Right lung (tissue), 5 donors: Measurements from ENCODE around the gene TGFBR1. TPM values are rescaled to one million over a fixed set of nuclear protein-coding genes. Genes with fewer than 3 reads are reported as not detected.
"Not testable (repeated sequence)": the region's sequence is repeated elsewhere in the genome, so short reads cannot be mapped to it uniquely, and the experiment has no call there.

ENCODE experiments used
- DNase-seq, 2 donors: peaks; one replicate each; pipeline ENCODE4 v3.0.0-alpha.2; 2013
- polyA plus RNA-seq, 5 donors: library from polyadenylated mRNA; unstranded; fragments of 120-200 nt; gene quantifications; one replicate each; pipeline versions ENCODE4 v1.2.1 to v1.2.3, GENCODE V29; 2013; ENCODE audit warnings: inconsistent platforms in 1 of 5, low replicate concordance in 1 of 5; ENCODE audit not compliant: insufficient read length in 5 of 5, insufficient read depth in 1 of 5

Gene TGFBR1
- polyA plus RNA-seq, 5 donors, result 26.9 to 46.5 (median 36.8) TPM

DNA sequence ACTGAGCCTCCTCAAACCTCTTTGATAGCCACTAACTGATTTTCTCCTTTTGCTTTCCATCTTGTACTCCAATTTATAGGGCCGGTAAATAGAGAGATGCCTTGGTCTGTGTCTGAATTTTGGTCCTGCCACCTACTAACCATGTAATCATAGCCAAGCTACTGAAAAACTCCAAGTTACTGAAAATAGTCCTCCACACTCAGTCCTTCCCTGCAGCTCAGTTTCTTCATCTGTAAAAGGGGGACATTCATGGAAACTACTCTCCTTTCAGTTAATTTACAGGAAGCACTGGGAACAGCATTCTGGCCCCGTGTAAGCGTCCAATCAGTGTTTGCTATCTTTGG lies 30.0 kb upstream of the TGFBR1 start:
- no peak for DNase-seq

GRCh38 chr9:99075246-99075912 lies 29.5 kb upstream of the TGFBR1 start:
- no peak for DNase-seq

DNA sequence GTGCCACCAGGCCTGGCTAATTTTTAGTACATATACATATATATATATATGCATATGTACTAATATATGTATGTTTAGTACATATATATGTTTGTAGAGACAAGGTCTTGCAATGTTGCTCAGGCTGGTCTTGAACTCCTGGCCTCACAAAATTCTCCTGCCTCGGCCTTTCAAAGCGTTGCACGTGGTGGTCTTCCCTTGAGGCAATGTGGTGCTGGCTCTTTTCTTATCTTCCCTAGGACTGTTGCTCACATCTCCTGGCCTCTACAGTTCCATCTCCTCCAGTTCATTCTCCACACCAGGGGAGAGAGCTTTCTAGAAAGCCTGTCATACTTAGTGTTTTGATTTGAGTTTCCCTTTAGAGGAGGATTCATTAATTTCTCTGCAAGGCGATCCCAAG lies 28.9 kb upstream of the TGFBR1 start:
- no peak for DNase-seq

DNA sequence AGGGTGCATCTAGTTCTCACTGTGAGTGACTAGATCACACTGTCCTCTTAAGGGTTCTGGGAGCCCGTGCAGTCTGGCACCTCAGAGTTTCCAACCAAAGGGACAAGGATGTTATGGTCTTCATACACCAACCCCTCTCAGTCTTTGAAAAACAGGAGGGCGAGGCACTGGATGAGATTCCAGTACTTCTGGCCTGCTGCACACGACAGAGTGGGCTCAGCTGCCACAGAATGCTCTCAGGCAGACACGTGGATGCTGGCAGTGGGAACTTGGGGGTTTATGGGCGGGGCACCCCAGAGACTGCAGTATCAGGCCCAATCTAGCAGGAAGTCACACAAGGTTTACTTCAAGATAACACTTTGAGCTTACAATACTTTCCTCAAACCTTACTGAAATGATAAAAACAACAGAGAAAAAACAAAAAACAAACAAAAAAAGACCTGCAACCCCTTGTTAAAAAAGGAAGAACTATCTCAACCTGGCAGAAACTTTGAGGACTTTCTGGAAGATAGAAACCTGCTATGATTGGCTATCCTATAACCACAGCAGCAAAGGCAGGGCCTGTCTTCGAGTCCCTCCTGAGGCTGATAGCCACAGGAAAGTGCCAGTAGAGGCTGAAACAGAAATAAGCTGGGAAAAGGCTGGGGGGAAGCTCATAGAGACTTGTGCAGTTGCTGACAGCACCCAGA lies 28.3 kb upstream of the TGFBR1 start:
- no peak for DNase-seq

GRCh38 chr9:99078717-99079116 lies 26.2 kb upstream of the TGFBR1 start:
- DNase-seq, result no peak

DNA sequence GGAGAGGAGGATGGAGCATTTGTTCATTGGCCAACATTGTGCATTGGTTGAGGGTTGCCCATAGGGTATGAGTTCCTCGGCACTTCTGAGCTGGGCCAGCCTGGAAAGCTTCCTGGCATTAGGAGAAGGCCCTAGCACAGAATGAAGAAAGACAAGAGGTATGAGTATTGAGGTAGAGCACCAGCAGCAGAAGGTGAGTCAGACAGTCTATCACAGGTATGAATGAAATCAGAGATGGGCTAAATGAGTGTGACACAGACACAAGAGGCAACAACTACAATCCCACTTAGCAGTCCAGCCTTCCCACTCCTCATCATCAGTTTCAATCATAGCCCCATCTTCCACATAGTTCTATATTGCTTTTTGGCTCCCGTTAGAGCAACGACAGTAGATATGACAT lies 25.4 kb upstream of the TGFBR1 start:
- DNase-seq, result no peak

GRCh38 chr9:99083051-99083450 lies 21.9 kb upstream of the TGFBR1 start:
- DNase-seq, result no peak

- DNase-seq, result no peak
Measured at GRCh38 chr9:99085949-99086948, 18.7 kb upstream of the TGFBR1 start.

DNA sequence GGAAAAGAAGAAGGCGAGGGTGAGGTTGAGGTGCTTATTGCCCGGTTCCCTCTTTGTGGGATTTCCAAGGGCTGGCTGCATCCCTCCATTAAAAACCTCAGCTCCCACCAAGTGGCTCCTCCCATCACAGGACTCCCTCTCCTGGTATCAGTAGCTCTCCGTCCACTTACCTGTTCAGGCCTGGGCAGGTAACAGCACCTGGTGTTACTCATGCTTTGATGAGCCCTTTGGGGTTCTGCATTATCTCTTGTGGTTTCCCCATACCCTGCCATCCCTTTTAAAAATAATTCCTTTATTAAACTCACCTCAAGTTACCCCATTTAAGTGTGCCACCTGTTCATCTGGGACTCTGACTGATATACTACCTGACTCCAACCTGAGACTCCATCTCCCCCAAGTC lies 17.5 kb upstream of the TGFBR1 start:
- DNase-seq, result no peak

DNA sequence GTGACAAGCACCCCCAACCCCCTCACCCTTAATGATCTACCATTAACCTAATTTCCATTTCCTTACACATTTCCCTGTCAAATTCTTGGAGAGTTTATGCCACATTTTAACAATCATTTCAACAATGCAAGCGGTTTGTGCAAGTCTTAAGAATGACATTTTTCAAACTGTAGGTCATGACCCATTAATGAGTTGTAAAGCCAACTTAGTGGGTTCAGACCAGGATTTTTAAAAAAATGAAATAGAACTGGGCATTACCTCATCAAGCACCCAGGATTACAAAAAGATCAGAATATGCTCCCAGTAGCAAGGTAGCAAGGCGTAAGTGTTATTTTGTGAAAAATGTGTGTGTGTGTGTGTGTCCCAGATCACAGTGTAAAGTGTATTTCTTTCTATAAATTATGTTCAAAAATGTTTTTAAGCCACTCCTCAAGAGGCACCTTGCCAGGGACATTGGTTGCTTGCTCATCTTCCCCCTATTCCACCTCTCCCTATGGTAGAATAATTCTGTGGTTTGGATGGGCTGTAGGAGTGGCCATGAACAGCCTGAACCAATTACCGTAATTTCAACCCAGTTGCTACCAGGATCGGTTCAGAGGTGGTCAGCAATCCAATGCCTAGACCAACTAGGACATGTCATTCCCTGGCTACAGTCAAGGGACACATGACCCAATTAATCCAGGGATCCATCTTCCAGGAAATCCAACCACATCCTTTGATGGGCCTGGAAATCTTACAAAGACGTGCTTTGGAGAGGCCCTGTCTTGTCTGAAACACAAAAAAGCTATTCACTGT lies 14.4 kb upstream of the TGFBR1 start:
- DNase-seq, result no peak

- no peak for DNase-seq
Measured at GRCh38 chr9:99092643-99093491, 12.0 kb upstream of the TGFBR1 start.

GRCh38 chr9:99093492-99093791 lies 11.5 kb upstream of the TGFBR1 start:
- DNase-seq, result no peak

GRCh38 chr9:99095565-99095964 lies 9.3 kb upstream of the TGFBR1 start:
- DNase-seq, result no peak

DNA sequence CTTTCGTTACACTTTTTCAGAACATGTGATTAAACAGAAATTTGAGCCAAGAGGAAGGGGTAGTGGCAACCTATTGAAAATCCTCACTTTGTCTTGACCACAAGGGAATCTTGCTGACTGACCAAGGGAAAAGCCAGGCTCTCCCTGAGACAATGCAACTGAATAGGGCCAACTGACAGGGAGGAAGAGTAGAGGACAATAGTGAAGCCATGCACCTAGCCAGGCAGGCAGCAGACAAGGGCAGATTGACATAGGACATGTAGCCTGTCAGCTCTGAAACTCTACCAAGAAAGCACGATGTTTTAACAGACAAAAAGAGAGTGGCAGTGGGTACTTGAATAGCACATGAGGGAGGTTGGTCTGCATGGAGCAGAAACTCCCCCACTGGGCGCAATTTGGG lies 8.5 kb upstream of the TGFBR1 start:
- DNase-seq, result no peak

- DNase-seq, result not testable (repeated sequence)
Measured at GRCh38 chr9:99099806-99100585, 4.9 kb upstream of the TGFBR1 start.

DNA sequence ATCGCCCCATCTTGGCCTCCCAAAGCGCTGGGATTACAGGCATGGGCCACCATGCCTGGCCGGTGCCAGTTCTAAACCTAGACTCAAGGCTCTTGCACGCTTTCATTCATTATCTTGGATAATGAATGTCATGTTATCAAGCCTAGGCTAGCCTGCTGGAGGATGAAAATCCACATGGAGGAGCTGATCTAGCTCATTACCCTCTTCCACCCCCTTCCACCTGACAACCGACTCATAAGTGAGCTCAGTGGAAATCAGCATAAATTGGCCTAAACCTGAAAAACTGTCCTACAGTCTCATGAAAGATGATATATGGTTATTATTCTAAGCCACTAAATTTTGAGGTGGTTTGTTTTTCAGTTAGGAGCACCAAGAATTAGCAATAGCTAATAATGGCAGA lies 3.6 kb upstream of the TGFBR1 start:
- DNase-seq, result no peak

GRCh38 chr9:99101812-99102211 lies 3.1 kb upstream of the TGFBR1 start:
- no peak for DNase-seq

GRCh38 chr9:99103054-99103895 lies 1.6 kb upstream of the TGFBR1 start:
- DNase-seq, result no peak

- DNase-seq, result peak; percentile 7 to 20
Measured at GRCh38 chr9:99103901-99104458, 933 bp upstream of the TGFBR1 start.
